TTC549 (cell line): ENCODE data around the gene MCM9.
"Not testable (repeated sequence)": the region's sequence is repeated elsewhere in the genome, so short reads cannot be mapped to it uniquely, and the experiment has no call there.

Experiments used
- FAIRE-seq: peaks from 2 replicates; lab custom pipeline; 2012; peaks lifted over from hg19 to GRCh38; lab: Jason Lieb, UNC

MCM9 gene

GRCh38 chr6:118862443-118862842 is 72.5 kb downstream of the MCM9 start:
- no peak for FAIRE-seq

- no peak for FAIRE-seq
Observed at GRCh38 chr6:118860880-118861279, 74.1 kb downstream of the MCM9 start.

- FAIRE-seq, result no peak
Observed at GRCh38 chr6:118860363-118860762, 74.6 kb downstream of the MCM9 start.

GRCh38 chr6:118859517-118860064 is 75.4 kb downstream of the MCM9 start:
- FAIRE-seq, result no peak

- FAIRE-seq, result no peak
Observed at GRCh38 chr6:118856301-118856700, 78.7 kb downstream of the MCM9 start.

- FAIRE-seq, result no peak
Observed at GRCh38 chr6:118853408-118853807, 81.6 kb downstream of the MCM9 start.

GRCh38 chr6:118844915-118845314 is 90.0 kb downstream of the MCM9 start:
- FAIRE-seq, result no peak

GRCh38 chr6:118843685-118844390 is 91.1 kb downstream of the MCM9 start:
- no peak for FAIRE-seq

- no peak for FAIRE-seq
Observed at GRCh38 chr6:118830691-118831090, 104.3 kb downstream of the MCM9 start.

GRCh38 chr6:118829817-118830478 is 105.0 kb downstream of the MCM9 start:
- FAIRE-seq, result no peak

- FAIRE-seq, result no peak
Observed at GRCh38 chr6:118826096-118826495, 108.9 kb downstream of the MCM9 start.

GRCh38 chr6:118825661-118826060 is 109.3 kb downstream of the MCM9 start:
- no peak for FAIRE-seq

GRCh38 chr6:118815495-118815894 is 119.5 kb downstream of the MCM9 start:
- FAIRE-seq, result no peak

GRCh38 chr6:118813775-118814174 is 121.2 kb downstream of the MCM9 start:
- FAIRE-seq, result no peak

- FAIRE-seq, result no peak
Observed at GRCh38 chr6:118812970-118813369, 122.0 kb downstream of the MCM9 start.

GRCh38 chr6:118810420-118811027 is 124.4 kb downstream of the MCM9 start:
- FAIRE-seq, result no peak

GRCh38 chr6:118808793-118809638 is 125.9 kb downstream of the MCM9 start:
- no peak for FAIRE-seq

GRCh38 chr6:118804091-118804490 is 130.9 kb downstream of the MCM9 start:
- FAIRE-seq, result no peak

GRCh38 chr6:118801257-118801656 is 133.7 kb downstream of the MCM9 start:
- no peak for FAIRE-seq

- FAIRE-seq, result peak; percentile 33
Observed at GRCh38 chr6:118800394-118801071, 134.4 kb downstream of the MCM9 start.

- no peak for FAIRE-seq
Observed at GRCh38 chr6:118799826-118800225, 135.1 kb downstream of the MCM9 start.

- FAIRE-seq, result not testable (repeated sequence)
Observed at GRCh38 chr6:118796548-118796947, 138.4 kb downstream of the MCM9 start.
